Progenitor cell of endocrine pancreas (in vitro differentiated cells): Measurements from ENCODE around the gene HSPA12B. TPM values are rescaled to one million over a fixed set of nuclear protein-coding genes. Genes with fewer than 3 reads are reported as not detected.

Experiments used
- DNase-seq: peaks from one replicate; pipeline ENCODE4 v3.0.0; 2021; ENCODE audit warnings: low spot score; ENCODE audit not compliant: unreplicated experiment
- H3K27ac Mint-ChIP-seq: 2 replicates; pipeline ENCODE4 v1.8.0; 2021; ENCODE audit warnings: mild to moderate bottlenecking, moderate library complexity, mixed read lengths
- H3K27me3 Mint-ChIP-seq: 2 replicates; pipeline ENCODE4 v1.8.0; 2021; ENCODE audit warnings: mixed read lengths
- H3K36me3 Mint-ChIP-seq: 2 replicates; pipeline ENCODE4 v1.8.0; 2022; ENCODE audit warnings: mixed read lengths; ENCODE audit not compliant: insufficient read depth
- H3K4me1 Mint-ChIP-seq: 2 replicates; pipeline ENCODE4 v1.8.0; 2021; ENCODE audit warnings: low read depth, mixed read lengths
- H3K4me3 Mint-ChIP-seq: 2 replicates; pipeline ENCODE4 v1.8.0; 2021; ENCODE audit warnings: low read depth, mild to moderate bottlenecking, moderate library complexity, mixed read lengths
- H3K9me3 Mint-ChIP-seq: 2 replicates; pipeline ENCODE4 v1.8.0; 2021; ENCODE audit warnings: low read depth, mixed read lengths
- CTCF ChIP-seq: fragments of 200-600 bp; sonication (generic); IDR thresholded peaks from one replicate; pipeline ENCODE4 v1.5.0; 2021; ENCODE audit warnings: antibody characterized with exemption, mild to moderate bottlenecking; ENCODE audit not compliant: unreplicated experiment
- total RNA-seq: library from RNA; stranded (reverse); gene quantifications from 2 replicates; pipeline ENCODE4 v1.2.1, GENCODE V29; 2021

HSPA12B gene
- total RNA-seq, 1 donor from 2014 or later, result not detected

GRCh38 chr20:3749689-3750531 is 17.4 kb downstream of the HSPA12B start:
- DNase-seq, result peak; percentile 65
- Mint-ChIP-seq H3K4me1 (peaks cover 1% of the 10 kb centered on the region), H3K36me3 (no peaks in the 10 kb centered on the region), H3K27me3 (peaks cover 61% of the 10 kb centered on the region), H3K4me3 (peak overlapping the region; percentile 46), H3K27ac (no peak overlapping the region), H3K9me3 (no peaks in the 10 kb centered on the region)
- peak; percentile 94 for TF ChIP-seq CTCF

- TF ChIP-seq CTCF, result peak; percentile 31
- DNase-seq, result no peak
- Mint-ChIP-seq H3K36me3 (no peaks in the 10 kb centered on the region), H3K9me3 (no peaks in the 10 kb centered on the region), H3K27ac (no peak overlapping the region), H3K4me3 (no peak overlapping the region), H3K4me1 (peaks cover 1% of the 10 kb centered on the region), H3K27me3 (peaks cover 47% of the 10 kb centered on the region)
These were observed 18.8 kb downstream of the HSPA12B start for GRCh38 chr20:3751305-3751674.

GRCh38 chr20:3751675-3752385 is 19.3 kb downstream of the HSPA12B start:
- no peak for DNase-seq
- H3K27ac Mint-ChIP-seq, result no peak overlapping the region
- no peak for TF ChIP-seq CTCF
- peaks cover 1% of the 10 kb centered on the region for H3K4me1 Mint-ChIP-seq
- peak overlapping the region; percentile 53 for H3K4me3 Mint-ChIP-seq
- no peaks in the 10 kb centered on the region for H3K9me3 Mint-ChIP-seq
- H3K36me3 Mint-ChIP-seq, result no peaks in the 10 kb centered on the region
- peaks cover 42% of the 10 kb centered on the region for H3K27me3 Mint-ChIP-seq

GRCh38 chr20:3752386-3752759 is 19.9 kb downstream of the HSPA12B start:
- no peak for DNase-seq
- H3K9me3 Mint-ChIP-seq, result no peaks in the 10 kb centered on the region
- no peaks in the 10 kb centered on the region for H3K36me3 Mint-ChIP-seq
- H3K27me3 Mint-ChIP-seq, result peaks cover 36% of the 10 kb centered on the region
- TF ChIP-seq CTCF, result no peak
- no peak overlapping the region for H3K27ac Mint-ChIP-seq
- peaks cover 1% of the 10 kb centered on the region for H3K4me1 Mint-ChIP-seq
- H3K4me3 Mint-ChIP-seq, result peak overlapping the region; percentile 53

- Mint-ChIP-seq H3K4me3 (no peak overlapping the region), H3K9me3 (no peaks in the 10 kb centered on the region)
- peak; percentile 65 for TF ChIP-seq CTCF
These were observed 20.6 kb downstream of the HSPA12B start for GRCh38 chr20:3753098-3753497.

More at GRCh38 chr20:3753098-3753497, 20.6 kb downstream of the HSPA12B start:
- peaks cover 1% of the 10 kb centered on the region for H3K4me1 Mint-ChIP-seq
- peaks cover 29% of the 10 kb centered on the region for H3K27me3 Mint-ChIP-seq
- H3K27ac Mint-ChIP-seq, result no peak overlapping the region
- H3K36me3 Mint-ChIP-seq, result peaks cover 1% of the 10 kb centered on the region
- DNase-seq, result no peak
